Glutamatergic neuron (in vitro differentiated cells): Measurements from ENCODE around the gene KCNQ1. TPM values are rescaled to one million over a fixed set of nuclear protein-coding genes. Genes with fewer than 3 reads are reported as not detected.

Experiments
- DNase-seq: peaks from one replicate; pipeline ENCODE4 v3.0.0; 2022
- H3K27ac Mint-ChIP-seq: one replicate; pipeline ENCODE4 v1.8.0; 2020; ENCODE audit warnings: mild to moderate bottlenecking, mixed read lengths, inconsistent platforms; ENCODE audit not compliant: unreplicated experiment
- H3K27me3 Mint-ChIP-seq: one replicate; pipeline ENCODE4 v1.8.0; 2020; ENCODE audit warnings: mild to moderate bottlenecking, moderate library complexity, mixed read lengths, inconsistent platforms; ENCODE audit not compliant: unreplicated experiment
- H3K36me3 Mint-ChIP-seq: one replicate; pipeline ENCODE4 v1.8.0; 2020; ENCODE audit warnings: mild to moderate bottlenecking, mixed read lengths, inconsistent platforms; ENCODE audit not compliant: unreplicated experiment
- H3K4me1 Mint-ChIP-seq: one replicate; pipeline ENCODE4 v1.8.0; 2020; ENCODE audit warnings: mild to moderate bottlenecking, low read depth, mixed read lengths, inconsistent platforms; ENCODE audit not compliant: unreplicated experiment
- H3K4me3 Mint-ChIP-seq: one replicate; pipeline ENCODE4 v1.8.0; 2020; ENCODE audit warnings: mild to moderate bottlenecking, mixed read lengths, inconsistent platforms; ENCODE audit not compliant: unreplicated experiment
- H3K9me3 Mint-ChIP-seq: one replicate; pipeline ENCODE4 v1.8.0; 2020; ENCODE audit warnings: mild to moderate bottlenecking, moderate library complexity, mixed read lengths, inconsistent platforms; ENCODE audit not compliant: unreplicated experiment
- CTCF ChIP-seq: fragments of 200-600 bp; sonication (generic); IDR thresholded peaks from one replicate; pipeline ENCODE4 v1.5.0; 2021; ENCODE audit not compliant: partially characterized antibody, unreplicated experiment
- total RNA-seq: library from RNA; stranded (reverse); fragmentation: NEBNext Ultra II Directional; extraction: Animal tissue kit (Norgen Biotek cat#: 25700); gene quantifications from one replicate; pipeline ENCODE4 v1.2.1, GENCODE V29; 2021; ENCODE audit not compliant: unreplicated experiment

The KCNQ1 gene
- total RNA-seq, 1 donor from 2014 or later: 0.44 TPM

- Mint-ChIP-seq H3K4me3 (no peak overlapping the region), H3K9me3 (no peaks in the 10 kb centered on the region), H3K4me1 (peaks cover 10% of the 10 kb centered on the region), H3K27ac (no peak overlapping the region), H3K27me3 (no peaks in the 10 kb centered on the region), H3K36me3 (no peaks in the 10 kb centered on the region)
- TF ChIP-seq CTCF: no peak
- no peak for DNase-seq
Measured at GRCh38 chr11:2677127-2677526, 232.3 kb downstream of the KCNQ1 start.

DNA sequence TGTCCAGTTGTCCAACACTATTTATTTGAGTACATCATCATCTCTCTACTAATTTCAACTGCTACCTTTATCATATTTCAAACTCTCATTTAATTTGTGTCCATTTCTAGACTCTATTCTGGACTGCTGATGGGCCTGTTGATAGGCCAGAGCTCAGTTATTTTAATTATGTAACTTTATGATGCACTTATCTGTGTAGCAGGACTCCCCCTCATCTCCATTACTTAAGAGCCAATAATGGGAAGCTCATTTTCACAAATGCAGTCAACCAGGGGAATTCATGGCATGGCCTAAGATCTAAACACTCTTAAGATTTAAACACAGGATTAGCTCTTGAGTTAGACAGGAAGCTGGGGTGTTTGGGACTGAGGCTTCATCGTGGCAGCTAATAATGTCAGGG lies 233.6 kb downstream of the KCNQ1 start:
- Mint-ChIP-seq H3K27ac (no peak overlapping the region), H3K36me3 (no peaks in the 10 kb centered on the region), H3K27me3 (no peaks in the 10 kb centered on the region), H3K4me1 (peaks cover 10% of the 10 kb centered on the region), H3K4me3 (no peak overlapping the region), H3K9me3 (no peaks in the 10 kb centered on the region)
- DNase-seq: no peak
- no peak for TF ChIP-seq CTCF

GRCh38 chr11:2679011-2679676 lies 234.3 kb downstream of the KCNQ1 start:
- Mint-ChIP-seq H3K27me3 (no peaks in the 10 kb centered on the region), H3K4me1 (peaks cover 10% of the 10 kb centered on the region), H3K36me3 (no peaks in the 10 kb centered on the region), H3K9me3 (peaks cover 4% of the 10 kb centered on the region), H3K27ac (no peak overlapping the region), H3K4me3 (no peak overlapping the region)
- no peak for TF ChIP-seq CTCF
- no peak for DNase-seq

GRCh38 chr11:2681408-2682145 lies 236.8 kb downstream of the KCNQ1 start:
- DNase-seq: no peak
- peaks cover 10% of the 10 kb centered on the region for H3K4me1 Mint-ChIP-seq
- no peak overlapping the region for H3K4me3 Mint-ChIP-seq
- no peak for TF ChIP-seq CTCF
- peaks cover 4% of the 10 kb centered on the region for H3K27me3 Mint-ChIP-seq
- H3K27ac Mint-ChIP-seq: no peak overlapping the region
- H3K9me3 Mint-ChIP-seq: peaks cover 4% of the 10 kb centered on the region
- H3K36me3 Mint-ChIP-seq: no peaks in the 10 kb centered on the region

GRCh38 chr11:2683806-2684205 lies 239.0 kb downstream of the KCNQ1 start:
- no peaks in the 10 kb centered on the region for H3K4me1 Mint-ChIP-seq
- no peaks in the 10 kb centered on the region for H3K36me3 Mint-ChIP-seq
- H3K27ac Mint-ChIP-seq: no peak overlapping the region
- H3K9me3 Mint-ChIP-seq: peaks cover 4% of the 10 kb centered on the region
- peaks cover 4% of the 10 kb centered on the region for H3K27me3 Mint-ChIP-seq
- TF ChIP-seq CTCF: no peak
- DNase-seq: no peak
- no peak overlapping the region for H3K4me3 Mint-ChIP-seq
